ENCODE results near the gene PRKCE. TPM values are rescaled to one million over a fixed set of nuclear protein-coding genes. Genes with fewer than 3 reads are reported as not detected.

Gene PRKCE
- total RNA-seq, 1 donor from 2014 or later = 20.3 TPM

- intact Hi-C loops (cut with DNase I) = no loop called here
- DNase-seq (ENCODE audit: low spot score) = no peak
Measured at GRCh38 chr2:45860136-45861121, 209.0 kb downstream of the PRKCE start.

GRCh38 chr2:45862843-45863242 lies 211.4 kb downstream of the PRKCE start:
- intact Hi-C loops (cut with DNase I) = no loop called here
- DNase-seq (ENCODE audit: low spot score) = no peak

- intact Hi-C loops (cut with DNase I) = no loop called here
- DNase-seq (ENCODE audit: low spot score) = no peak
Measured at GRCh38 chr2:45864121-45864520, 212.6 kb downstream of the PRKCE start.

- DNase-seq (ENCODE audit: low spot score) = no peak
- intact Hi-C loops (cut with DNase I) = no loop called here
Measured at GRCh38 chr2:45867349-45867748, 215.9 kb downstream of the PRKCE start.

GRCh38 chr2:45867800-45868199 lies 216.3 kb downstream of the PRKCE start:
- no peak for DNase-seq (ENCODE audit: low spot score)
- intact Hi-C loops (cut with DNase I) = no loop called here

GRCh38 chr2:45869165-45869501 lies 217.7 kb downstream of the PRKCE start:
- no peak for DNase-seq (ENCODE audit: low spot score)
- intact Hi-C loops (cut with DNase I) = no loop called here

- intact Hi-C loops (cut with DNase I) = no loop called here
- no peak for DNase-seq (ENCODE audit: low spot score)
Measured at GRCh38 chr2:45871025-45871424, 219.6 kb downstream of the PRKCE start.

- intact Hi-C loops (cut with DNase I) = no loop called here
- DNase-seq (ENCODE audit: low spot score) = no peak
Measured at GRCh38 chr2:45871541-45871940, 220.1 kb downstream of the PRKCE start.

- intact Hi-C loops (cut with DNase I) = no loop called here
Measured at GRCh38 chr2:45872211-45872610, 220.7 kb downstream of the PRKCE start.

GRCh38 chr2:45874344-45874743 lies 222.9 kb downstream of the PRKCE start:
- DNase-seq (ENCODE audit: low spot score) = no peak
- intact Hi-C loops (cut with DNase I) = no loop called here

More at GRCh38 chr2:45872211-45872610, 220.7 kb downstream of the PRKCE start:
- DNase-seq (ENCODE audit: low spot score) = no peak

- intact Hi-C loops (cut with DNase I) = no loop called here
Measured at GRCh38 chr2:45876611-45877010, 225.1 kb downstream of the PRKCE start.

GRCh38 chr2:45879406-45879805 lies 227.9 kb downstream of the PRKCE start:
- intact Hi-C loops (cut with DNase I) = no loop called here
- no peak for DNase-seq (ENCODE audit: low spot score)

More at GRCh38 chr2:45876611-45877010, 225.1 kb downstream of the PRKCE start:
- DNase-seq (ENCODE audit: low spot score) = no peak

- intact Hi-C loops (cut with DNase I) = no loop called here
- no peak for DNase-seq (ENCODE audit: low spot score)
Measured at GRCh38 chr2:45879936-45880335, 228.5 kb downstream of the PRKCE start.

GRCh38 chr2:45881970-45882581 lies 230.6 kb downstream of the PRKCE start:
- intact Hi-C loops (cut with DNase I) = loop anchor here (2.0 kb wide), 1 partner anchor 59 kb away; no protein-coding TSS in a partner anchor
- DNase-seq (ENCODE audit: low spot score) = no peak

- DNase-seq (ENCODE audit: low spot score) = no peak
- intact Hi-C loops (cut with DNase I) = loop anchor here (2.0 kb wide), 1 partner anchor 60 kb away; no protein-coding TSS in a partner anchor
Measured at GRCh38 chr2:45882707-45883602, 231.5 kb downstream of the PRKCE start.

- no peak for DNase-seq (ENCODE audit: low spot score)
- intact Hi-C loops (cut with DNase I) = loop anchor here (2.0 kb wide), 1 partner anchor 61 kb away; no protein-coding TSS in a partner anchor
Measured at GRCh38 chr2:45883603-45884000, 232.1 kb downstream of the PRKCE start.

- DNase-seq (ENCODE audit: low spot score) = no peak
- intact Hi-C loops (cut with DNase I) = no loop called here
Measured at GRCh38 chr2:45884126-45884525, 232.7 kb downstream of the PRKCE start.

GRCh38 chr2:45885171-45885621 lies 233.7 kb downstream of the PRKCE start:
- intact Hi-C loops (cut with DNase I) = no loop called here
- no peak for DNase-seq (ENCODE audit: low spot score)

GRCh38 chr2:45886171-45886663 lies 234.7 kb downstream of the PRKCE start:
- no peak for DNase-seq (ENCODE audit: low spot score)
- intact Hi-C loops (cut with DNase I) = loop anchor here (2.0 kb wide), 1 partner anchor 37 kb away; no protein-coding TSS in a partner anchor
